HUDEP-2 (cell line): ENCODE results near the gene RNF135.
"Not testable (repeated sequence)": the region's sequence is repeated elsewhere in the genome, so short reads cannot be mapped to it uniquely, and the experiment has no call there.

Experiments used
- DNase-seq, 76 experiments: peaks; one replicate each; lab custom pipeline; 2025; ENCODE audit not compliant: unreplicated experiment in 76 of 76; lab: John Stamatoyannopoulos, UW

RNF135 gene

GRCh38 chr17:30970831-30971567 lies at the start of gene RNF135:
Gene RNF135 (plus strand): TSS chr17:30971039. CDS start chr17:30971074, 35 bp downstream.
- DNase-seq: peak in 70 of 76 experiments; percentile 19 to 88 (median 62)

- peak in 1 of 76 experiments; percentile 2 for DNase-seq
Measured at GRCh38 chr17:30921544-30922196, 49.2 kb upstream of the RNF135 start, which contains the start of gene ADAP2. Gene ADAP2 (plus strand): TSS chr17:30921945. CDS start chr17:30922015, 70 bp downstream.

- peak in 1 of 76 experiments; percentile 2 for DNase-seq
Measured at GRCh38 chr17:30922235-30923030, 48.4 kb upstream of the RNF135 start.

- no peak for DNase-seq
Measured at GRCh38 chr17:30924341-30924740, 46.5 kb upstream of the RNF135 start.

- no peak for DNase-seq
Measured at GRCh38 chr17:30926516-30926915, 44.3 kb upstream of the RNF135 start.

- no peak for DNase-seq
Measured at GRCh38 chr17:30927756-30928155, 43.1 kb upstream of the RNF135 start.

- DNase-seq: no peak
Measured at GRCh38 chr17:30928584-30928983, 42.3 kb upstream of the RNF135 start.

GRCh38 chr17:30929081-30929633 lies 41.7 kb upstream of the RNF135 start:
- no peak for DNase-seq

GRCh38 chr17:30929861-30930260 lies 41.0 kb upstream of the RNF135 start:
- DNase-seq: not testable (repeated sequence)

GRCh38 chr17:30930495-30930894 lies 40.3 kb upstream of the RNF135 start:
- DNase-seq: no peak

- DNase-seq: not testable (repeated sequence)
Measured at GRCh38 chr17:30931582-30931981, 39.3 kb upstream of the RNF135 start.

- DNase-seq: no peak
Measured at GRCh38 chr17:30933966-30934365, 36.9 kb upstream of the RNF135 start.

- DNase-seq: no peak
Measured at GRCh38 chr17:30939051-30939689, 31.7 kb upstream of the RNF135 start.

- DNase-seq: no peak
Measured at GRCh38 chr17:30942308-30943079, 28.3 kb upstream of the RNF135 start.

- DNase-seq: no peak
Measured at GRCh38 chr17:30947796-30948195, 23.0 kb upstream of the RNF135 start.

GRCh38 chr17:30950189-30950588 lies 20.6 kb upstream of the RNF135 start:
- DNase-seq: no peak

GRCh38 chr17:30950669-30951399 lies 20.0 kb upstream of the RNF135 start:
- no peak for DNase-seq

GRCh38 chr17:30952638-30953393 lies 18.0 kb upstream of the RNF135 start:
- no peak for DNase-seq
